T-helper 2 cell treated with Interferon-gamma antibody and Interleukin-4, amounts not matched to agents 100 ng/mL and 5 ng/mL, for 36 hours (primary cell): Measurements from ENCODE around the gene NTM. TPM values are rescaled to one million over a fixed set of nuclear protein-coding genes. Genes with fewer than 3 reads are reported as not detected.

Source experiments
- intact Hi-C: fragments of 100-400 bp; cut with micrococcal nuclease; formaldehyde crosslinking; loops from one replicate; pipeline ENCODE4 v1.15.1; 2023
- total RNA-seq: library from RNA; stranded (reverse); gene quantifications from 2 replicates; pipeline ENCODE4 v1.2.3, GENCODE V29; 2022

NTM gene
- total RNA-seq, 1 donor from 2014 or later = not detected

DNA sequence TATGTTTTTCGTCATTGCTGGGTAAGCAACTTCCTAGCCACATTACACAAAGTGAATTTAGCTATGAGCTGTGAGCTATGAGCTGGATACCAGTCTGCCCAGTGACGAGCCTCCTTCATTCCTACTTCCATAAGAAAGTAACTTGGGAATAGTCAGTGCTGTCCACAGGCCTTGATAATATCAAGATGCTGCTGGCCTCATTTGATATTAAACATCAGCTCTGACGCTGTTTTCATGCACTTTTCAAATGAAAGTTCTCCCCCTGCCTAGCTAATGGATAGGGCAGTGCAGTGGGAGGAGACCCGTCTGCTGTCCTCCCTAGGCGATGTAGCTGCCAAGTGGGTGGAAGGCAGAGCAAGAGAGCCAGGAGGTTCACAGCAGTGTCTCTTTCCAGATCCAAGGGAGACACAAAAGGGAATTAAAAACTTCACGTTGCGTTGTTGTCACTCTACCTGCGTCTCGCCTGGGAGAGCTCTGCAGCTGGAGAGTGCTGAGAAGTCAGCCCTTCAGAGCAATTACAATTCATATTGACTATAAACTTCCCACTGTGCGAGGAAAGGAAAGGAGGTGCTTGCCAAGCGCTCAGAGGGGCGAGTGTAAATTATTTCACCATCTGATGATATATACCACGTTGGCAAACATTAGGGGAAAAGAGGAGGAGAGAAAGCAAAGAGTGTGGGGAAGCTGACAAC is 861.4 kb downstream of the NTM start:
- intact Hi-C loops = no loop called here

DNA sequence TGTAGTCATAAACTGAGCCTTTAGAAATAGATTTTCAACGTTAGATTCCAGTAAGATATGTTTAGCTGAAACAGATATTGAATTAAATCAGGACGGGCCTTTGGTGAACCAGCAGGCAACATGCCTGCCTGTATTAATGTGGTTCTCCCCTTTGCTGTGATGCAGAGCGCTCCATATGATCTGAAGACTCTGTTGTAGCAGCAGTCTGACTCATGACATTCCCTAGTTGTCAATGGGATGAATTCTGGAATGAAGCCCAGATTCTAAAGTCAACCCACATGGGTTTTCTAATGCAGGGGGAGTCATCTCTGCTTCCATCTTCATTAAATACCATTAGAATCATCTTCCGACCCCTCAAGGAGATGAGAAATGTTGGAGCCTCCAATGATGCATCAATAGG is 864.5 kb downstream of the NTM start:
- intact Hi-C loops = no loop called here

DNA sequence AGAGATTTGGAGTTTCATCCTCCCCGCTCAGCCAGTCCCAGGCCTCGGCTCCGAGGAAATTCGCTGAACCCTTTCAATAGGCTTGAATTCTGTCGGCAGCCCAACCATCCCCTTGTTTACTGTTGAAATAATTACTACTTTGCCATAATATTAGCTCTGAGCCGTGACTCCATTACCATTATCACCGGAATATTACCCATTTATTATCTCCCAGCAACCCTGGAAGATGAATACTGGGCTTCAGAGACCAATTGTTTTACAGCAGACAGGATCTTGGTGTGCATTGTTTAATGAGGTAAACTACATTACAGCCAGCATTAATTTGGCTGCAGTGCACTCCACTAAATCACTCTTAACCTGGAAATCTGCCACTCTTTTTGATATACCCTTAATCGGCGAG is 867.4 kb downstream of the NTM start:
- intact Hi-C loops = no loop called here

DNA sequence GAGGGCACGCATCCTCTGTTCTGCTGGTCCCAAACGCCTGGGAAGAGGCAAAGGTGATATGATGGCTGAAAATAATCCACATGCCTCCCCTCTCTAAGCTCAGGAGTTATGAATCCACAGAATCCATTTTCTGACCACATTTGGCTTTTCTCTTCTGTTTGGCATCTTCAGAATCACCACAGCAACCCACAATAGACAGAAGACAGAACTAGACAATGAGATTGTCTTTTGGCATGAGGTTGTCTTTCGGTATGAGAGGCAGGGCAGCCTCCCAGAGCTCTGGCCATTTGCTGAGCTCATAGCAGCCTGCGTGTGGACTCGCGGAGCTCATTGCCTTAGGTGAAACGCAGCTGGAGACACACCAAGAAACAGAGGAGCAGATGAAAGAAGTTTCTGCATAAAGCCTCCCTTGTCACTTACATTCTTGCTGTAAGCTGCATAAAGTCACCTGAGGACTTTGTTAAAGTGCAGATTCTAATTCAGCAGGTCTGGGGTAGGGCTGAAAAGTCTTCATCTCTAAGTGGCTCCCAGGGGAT is 868.0 kb downstream of the NTM start:
- intact Hi-C loops = no loop called here

DNA sequence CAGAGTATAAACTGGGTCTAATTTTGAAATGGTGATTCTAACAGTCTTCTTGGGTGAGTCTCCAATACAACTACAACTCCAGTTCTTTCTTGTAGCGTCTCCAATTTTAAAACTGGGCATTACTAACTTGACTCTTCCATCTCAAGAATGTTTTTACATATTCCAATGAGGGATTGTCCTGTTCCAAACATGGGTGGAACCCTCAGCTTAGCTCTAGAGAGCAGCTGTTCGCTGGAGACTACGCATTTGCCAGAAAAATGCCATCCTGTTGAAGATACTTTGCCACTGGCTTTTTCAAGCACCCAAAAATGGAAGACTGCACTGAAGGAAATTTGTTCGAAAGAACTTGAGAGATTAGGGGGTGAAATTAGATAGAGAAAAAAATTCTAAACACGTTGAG is 870.0 kb downstream of the NTM start:
- intact Hi-C loops = no loop called here

DNA sequence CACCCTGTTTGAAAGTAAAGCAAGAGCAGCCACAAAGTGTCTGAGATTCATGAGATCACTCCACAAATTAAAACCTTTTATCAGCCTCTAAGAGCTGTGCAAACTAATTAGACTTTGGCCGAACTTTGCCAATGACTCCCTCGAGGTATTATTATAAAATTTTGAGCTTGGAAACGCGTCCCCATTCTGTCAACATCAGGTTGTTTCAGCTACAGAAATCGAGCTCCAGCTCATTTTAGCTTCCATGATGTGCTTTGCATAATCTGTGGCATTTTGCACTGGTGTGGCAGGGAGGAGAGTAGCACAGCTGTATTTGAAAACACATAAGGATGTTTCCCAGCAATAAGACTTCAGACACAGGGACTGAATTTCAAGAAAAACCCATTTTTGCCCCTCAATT is 872.2 kb downstream of the NTM start:
- intact Hi-C loops = no loop called here

DNA sequence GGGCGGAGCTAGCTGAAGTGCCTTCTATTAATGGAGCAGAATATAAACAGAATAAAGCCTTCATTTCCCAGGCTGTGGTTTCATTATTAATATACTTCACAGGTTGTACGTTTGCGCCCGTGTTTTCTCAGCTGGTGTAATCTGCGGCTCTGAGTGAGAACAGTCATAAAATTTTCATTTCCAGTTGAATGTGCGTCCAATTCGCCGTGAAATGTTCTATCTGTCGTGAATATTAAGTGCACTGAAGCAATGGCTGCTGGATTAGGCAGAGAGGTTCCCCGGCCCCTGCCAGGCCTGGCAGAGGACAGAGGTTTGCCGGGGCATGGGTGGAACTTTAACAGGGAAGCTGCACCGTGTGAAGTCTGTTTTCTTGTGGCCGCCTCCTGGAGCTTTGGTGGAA is 874.4 kb downstream of the NTM start:
- intact Hi-C loops = no loop called here

DNA sequence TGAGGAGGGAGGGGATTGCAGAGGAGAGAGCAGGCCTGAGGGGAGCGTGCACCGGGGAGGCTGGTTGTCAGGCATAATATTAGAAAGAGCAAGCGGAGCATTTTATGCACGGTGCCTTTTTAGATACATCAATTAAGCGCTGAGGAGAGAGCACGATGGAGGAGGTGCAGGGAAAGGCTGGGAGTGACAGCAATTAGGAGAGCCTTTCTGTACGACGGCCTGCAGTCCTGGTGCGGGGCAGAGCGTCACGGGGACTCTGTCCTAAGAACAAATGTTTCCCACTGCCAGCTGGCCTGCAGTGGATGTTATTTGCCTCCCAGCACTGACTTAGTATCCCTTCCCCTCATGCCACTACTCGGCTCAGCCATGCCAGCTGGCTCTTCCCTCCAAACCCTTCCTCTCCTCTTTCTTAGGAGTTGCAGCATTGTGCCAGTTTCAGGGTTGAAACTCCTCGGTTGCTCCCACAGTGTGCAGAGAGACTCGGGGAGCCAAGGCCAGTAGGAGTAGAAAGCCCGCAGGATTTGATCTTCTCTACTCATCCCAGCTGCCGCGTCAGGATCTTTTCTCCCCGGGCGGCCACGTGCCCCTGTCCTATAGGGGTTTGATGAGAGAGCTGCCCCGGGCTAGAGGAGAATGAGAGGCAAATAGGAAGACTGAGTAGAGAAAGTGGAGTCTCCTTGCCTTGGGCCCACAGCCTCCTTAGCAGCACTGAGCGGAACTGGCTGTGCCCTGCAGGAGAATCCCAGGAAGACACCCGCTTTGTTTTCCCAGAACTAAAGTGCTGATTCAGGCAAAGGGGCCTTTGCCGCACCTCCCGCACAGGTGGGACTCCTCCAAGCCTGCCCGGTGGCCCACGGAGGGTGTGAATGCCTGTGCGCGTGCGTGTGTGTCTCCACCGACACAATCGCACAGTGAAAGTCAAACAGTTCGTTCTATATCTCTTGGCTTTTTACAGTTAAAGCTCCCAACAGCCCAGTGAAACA is 875.3 kb downstream of the NTM start:
- intact Hi-C loops = no loop called here

DNA sequence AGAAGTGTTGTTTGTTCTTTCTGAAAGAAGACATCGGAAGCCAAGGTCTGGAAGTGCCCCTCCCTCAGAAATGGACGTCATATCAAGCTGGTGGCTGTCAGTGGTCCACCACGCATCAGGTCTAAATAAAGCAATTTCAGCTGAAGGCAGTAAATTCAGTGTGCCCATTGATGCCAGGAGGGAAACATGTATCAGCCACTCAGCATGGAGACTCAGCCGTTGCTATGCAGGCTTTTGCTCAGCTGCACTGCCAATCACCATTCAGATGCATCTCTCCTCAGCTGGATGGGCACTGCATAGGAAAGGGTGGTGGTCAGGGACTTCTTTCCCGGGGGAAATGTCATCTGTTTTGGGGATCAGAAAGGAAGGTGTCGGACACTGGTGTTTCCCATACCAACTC is 878.2 kb downstream of the NTM start:
- intact Hi-C loops = no loop called here

DNA sequence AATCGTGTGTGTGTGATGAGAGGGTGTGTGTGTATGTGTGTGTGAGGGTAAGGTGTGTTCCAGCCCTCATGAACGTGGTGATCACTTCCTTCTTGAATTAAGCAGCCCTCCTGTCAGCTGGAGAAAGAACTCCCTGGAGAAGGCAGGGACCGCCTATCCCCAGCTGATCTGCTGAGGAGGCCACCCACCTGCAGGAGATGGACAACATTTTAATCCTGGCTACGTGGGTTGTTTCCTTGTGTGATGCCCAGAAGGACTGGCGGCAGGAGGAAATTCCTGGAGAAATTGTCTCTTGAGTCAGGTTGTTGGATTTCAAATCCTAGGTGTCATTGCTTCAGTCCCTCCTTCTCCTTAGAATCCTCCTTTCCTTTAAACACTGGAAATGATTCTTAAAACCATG is 878.8 kb downstream of the NTM start:
- intact Hi-C loops = no loop called here

DNA sequence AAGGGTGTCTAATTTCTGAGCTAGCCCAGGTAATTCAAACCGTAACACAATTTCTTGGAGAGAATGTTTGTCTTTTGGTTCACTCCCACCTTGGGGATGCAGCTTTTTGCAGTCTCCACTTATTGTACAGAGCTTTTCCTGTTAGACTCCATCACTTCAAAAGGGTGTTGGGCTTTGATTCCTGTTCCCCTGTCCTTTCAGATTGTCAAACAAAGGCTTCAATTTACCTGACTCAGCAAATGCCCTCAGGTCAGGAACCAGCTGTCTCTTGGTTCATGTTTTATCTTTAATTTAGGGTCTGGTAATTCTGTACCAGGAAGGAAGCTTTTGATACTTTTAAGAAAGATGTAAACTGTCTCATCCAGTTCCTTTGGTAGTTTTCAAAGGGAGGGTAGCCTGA is 880.6 kb downstream of the NTM start:
- intact Hi-C loops = no loop called here

DNA sequence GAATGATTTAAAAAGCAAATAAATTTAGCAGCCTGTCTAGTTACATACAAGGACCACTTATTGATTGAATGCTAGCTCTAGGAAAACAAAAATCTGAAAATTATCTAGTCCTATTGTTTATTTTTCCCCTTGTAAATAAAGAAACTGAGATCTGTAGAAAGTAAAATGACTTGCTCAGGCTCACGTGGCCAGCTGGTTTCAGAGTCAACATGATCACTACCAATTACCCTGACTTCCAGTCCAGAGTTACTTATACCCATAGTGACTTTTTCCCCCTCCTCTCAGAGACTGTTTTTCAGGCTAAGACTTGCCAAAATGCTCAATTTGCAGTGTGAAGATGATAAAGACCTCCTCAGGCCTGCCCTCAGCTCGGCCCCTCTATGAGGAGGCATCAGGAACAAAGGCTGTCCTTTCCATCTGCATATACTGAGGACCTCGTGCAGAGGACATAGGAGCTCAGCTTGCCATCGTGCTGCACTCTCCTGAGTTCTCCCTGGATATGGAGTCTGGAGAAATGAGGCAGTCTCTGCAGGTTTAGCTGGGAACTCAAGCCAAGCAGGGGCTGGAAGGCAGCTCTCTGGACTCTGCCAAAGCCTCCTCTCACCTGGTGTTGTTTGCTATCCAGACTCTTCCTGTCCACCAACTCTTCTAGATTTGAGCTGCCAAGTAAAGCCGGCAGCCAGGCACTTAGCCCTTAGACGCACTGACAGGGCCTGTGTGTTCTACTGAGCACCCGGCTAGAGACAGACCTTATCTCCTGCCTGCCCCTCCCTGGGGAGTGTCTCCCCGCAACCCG is 883.3 kb downstream of the NTM start:
- intact Hi-C loops = no loop called here

DNA sequence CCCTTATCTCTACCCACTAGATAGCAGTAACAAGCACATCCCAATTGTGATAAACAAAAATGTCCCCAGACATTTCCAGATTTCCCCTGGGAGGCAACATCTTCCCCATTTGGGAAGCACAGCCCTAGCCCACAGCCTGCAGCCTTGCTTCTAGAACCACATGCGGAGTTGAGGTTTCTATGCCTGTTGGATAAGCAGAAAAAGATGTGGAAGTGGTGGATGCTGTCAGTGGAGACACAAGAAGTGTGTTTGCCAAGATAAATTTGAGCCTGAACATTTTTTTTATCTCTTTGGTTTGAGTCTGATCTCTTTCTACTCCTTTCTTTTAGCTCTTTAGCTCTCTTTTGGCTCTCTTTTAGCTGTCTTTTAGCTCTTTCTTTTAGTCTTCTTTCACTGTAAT is 884.5 kb downstream of the NTM start:
- intact Hi-C loops = no loop called here

DNA sequence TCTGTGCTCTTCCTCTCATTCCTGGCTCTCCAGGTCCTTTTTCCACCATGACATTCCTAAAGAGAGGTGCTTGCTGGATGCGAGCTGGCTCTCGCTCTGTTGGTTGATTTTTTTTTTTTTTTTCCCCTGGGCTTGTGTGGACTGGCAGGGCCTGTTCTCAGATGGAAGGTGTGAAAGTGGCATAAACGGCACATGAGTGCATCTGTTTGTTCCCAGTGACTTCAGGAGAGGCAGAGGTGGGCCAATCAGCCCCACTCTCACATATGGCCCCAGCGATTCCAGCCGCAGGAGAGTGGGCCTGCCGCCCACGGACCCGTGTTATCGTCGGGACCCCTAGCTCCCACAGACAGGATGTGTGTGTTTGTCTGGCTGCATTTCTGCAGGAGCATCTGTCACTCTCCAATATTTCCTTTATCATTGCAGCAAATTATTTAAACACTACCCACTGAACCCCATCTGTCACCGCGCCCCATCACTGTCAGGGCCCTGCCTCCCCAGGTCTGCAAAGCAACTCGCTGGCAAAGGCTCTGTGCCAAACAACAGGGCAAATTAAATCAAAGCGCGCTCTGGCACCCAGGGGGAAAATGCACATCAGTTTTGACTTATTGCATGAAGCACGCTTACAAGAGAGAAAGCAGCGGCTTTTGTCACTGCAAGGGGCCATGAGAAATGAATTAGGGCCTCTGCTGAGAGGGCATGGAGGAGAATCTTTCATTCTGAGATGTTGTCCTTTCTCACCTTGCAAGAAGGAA is 886.3 kb downstream of the NTM start:
- intact Hi-C loops = no loop called here

DNA sequence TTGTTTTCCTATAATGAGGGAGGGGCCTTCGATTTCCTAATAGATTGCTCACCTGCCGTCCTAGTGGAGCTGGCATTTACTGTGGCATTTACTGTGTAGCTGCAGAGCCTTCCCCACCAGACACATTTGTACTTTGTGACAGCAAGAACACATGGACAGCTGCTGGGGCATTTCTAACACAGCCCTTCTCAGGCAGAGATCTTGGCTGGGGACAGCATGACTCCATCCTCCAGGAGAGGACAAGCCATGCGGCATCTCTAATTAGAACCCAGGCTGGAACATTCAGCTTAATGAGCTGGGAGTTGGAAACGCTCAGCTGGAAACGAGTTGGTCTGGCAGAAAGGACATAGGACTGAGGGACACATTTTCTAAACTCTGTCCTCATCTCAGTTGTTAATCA is 887.5 kb downstream of the NTM start:
- intact Hi-C loops = no loop called here

DNA sequence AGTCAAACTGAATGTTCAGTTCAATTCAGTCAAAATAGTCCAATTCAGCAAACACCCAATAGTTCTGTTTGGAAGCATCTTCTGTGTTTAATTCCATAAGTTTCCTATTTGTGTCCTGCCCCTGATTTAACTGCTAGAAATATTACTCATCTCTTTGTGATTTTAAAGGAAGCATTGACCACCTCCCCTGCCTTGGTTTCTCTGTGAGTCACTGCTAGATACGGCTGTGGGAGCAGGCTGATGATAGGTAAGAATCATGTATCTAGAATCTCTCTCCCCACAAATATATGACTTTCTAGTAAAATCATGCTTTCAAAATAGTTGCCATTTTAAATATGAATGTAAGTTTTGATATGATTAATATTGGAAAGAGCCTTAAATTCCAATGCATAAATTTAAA is 888.5 kb downstream of the NTM start:
- intact Hi-C loops = no loop called here

DNA sequence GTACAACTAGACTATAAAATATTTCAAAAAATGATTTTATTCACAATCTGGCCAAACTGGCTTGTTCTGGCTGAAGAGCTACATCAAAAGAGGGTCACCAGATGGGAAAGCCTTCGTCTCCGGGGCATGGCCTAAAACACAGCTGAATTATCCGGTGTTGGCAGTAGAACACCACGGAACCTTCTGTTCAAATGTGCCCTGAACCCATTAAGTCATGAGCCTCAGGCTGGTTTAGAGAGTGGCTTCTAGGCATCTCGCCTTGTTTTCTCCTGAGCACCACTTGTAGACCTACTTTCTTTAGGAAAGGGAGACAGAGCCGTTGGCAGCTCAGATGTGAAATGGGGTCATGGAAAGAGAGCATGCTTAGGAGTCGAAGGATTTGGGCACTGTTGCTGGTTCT is 890.2 kb downstream of the NTM start:
- intact Hi-C loops = no loop called here

DNA sequence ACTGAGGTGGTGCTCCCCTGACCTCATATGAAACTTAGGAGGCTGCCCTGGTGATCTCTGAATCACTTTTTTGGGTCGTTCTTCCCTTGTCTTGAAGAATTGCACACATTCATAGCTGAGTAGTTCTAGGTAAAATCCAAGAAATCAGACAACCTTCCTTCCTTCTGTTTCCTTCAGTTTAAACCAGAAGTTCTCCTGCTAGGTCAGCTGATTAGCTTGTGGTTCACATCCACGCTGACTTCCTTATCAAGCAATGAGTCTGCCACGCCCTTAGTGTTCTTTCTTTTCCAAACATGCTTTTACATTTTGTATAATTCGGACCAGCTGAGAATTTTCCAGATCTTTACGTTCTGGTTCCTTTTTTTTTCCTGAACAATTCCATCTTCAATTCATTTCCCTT is 892.8 kb downstream of the NTM start:
- intact Hi-C loops = no loop called here

DNA sequence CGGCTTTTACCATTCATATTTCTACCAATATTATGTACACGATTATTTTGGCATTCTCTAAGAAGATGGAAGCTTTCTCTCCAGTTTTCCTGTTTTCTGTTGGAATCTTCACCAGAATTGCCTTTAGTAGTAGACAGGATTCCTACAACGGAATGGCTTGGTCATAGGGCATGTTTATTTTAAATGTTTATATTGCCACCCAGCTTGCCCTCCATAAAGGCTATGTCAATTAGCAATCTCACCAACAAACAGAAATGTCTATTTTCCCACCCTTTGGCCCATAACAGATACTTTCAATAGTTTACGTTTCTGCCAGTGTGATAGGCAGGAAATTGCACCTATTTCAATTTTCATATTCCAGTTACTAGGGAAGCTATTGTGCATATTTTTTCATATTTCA is 893.5 kb downstream of the NTM start:
- intact Hi-C loops = no loop called here

DNA sequence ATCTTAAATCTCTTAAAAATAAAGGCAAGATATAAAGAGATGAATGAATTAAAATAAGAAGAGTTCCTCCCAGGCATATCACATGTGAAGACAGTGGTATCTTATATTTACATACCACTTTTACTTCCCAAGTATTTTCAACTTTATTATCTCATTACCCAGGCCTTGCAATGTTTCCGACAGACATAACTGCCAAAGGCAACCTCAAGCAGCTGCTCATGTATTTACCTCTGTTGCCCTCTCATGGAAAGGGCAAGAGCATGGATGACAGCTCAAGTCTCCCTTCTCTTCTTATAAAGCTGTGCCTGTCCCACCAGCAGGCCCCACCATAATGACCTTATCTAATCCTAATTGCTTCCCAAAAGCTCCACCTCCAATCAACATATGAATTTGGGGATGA is 894.2 kb downstream of the NTM start:
- intact Hi-C loops = no loop called here
